ENCODE results near the gene TMEM132C.

GRCh38 chr12:128318946-128319345, 52.0 kb downstream of the TMEM132C start:
- TF ChIP-seq CTCF (IDR thresholded peaks at IDR 0.05) (no peak), CHD2 (IDR thresholded peaks at IDR 0.05; ENCODE audit: low read length, partially characterized antibody) (no peak), ELK1 (IDR thresholded peaks at IDR 0.05; ENCODE audit: low read depth, low read length) (no peak), TP53 (CRISPR knock-in tag; IDR thresholded peaks at IDR 0.05) (no peak), ZFP36 (IDR thresholded peaks at IDR 0.05; ENCODE audit: borderline replicate concordance, partially characterized antibody) (no peak), USF2 (IDR thresholded peaks at IDR 0.05) (no peak), KDM1A (IDR thresholded peaks at IDR 0.05; ENCODE audit: low read depth) (no peak)
